ENCODE results near the gene LRPPRC.

LRPPRC gene

GRCh38 chr2:43980902-43981301 lies 14.9 kb downstream of the LRPPRC start:
- DNase-seq (ENCODE audit: low spot score): no peak

- no peak for DNase-seq (ENCODE audit: low spot score)
Observed at GRCh38 chr2:43977677-43978375, 18.0 kb downstream of the LRPPRC start.

GRCh38 chr2:43960921-43961320 lies 34.9 kb downstream of the LRPPRC start:
- DNase-seq (ENCODE audit: low spot score): no peak

GRCh38 chr2:43958397-43959275 lies 37.2 kb downstream of the LRPPRC start:
- no peak for DNase-seq (ENCODE audit: low spot score)

- DNase-seq (ENCODE audit: low spot score): peak; percentile 20
Observed at GRCh38 chr2:43950383-43951008, 45.3 kb downstream of the LRPPRC start.

GRCh38 chr2:43948370-43948769 lies 47.4 kb downstream of the LRPPRC start:
- DNase-seq (ENCODE audit: low spot score): no peak

GRCh38 chr2:43946685-43947084 lies 49.1 kb downstream of the LRPPRC start:
- no peak for DNase-seq (ENCODE audit: low spot score)

- no peak for DNase-seq (ENCODE audit: low spot score)
Observed at GRCh38 chr2:43945439-43945838, 50.4 kb downstream of the LRPPRC start.

- no peak for DNase-seq (ENCODE audit: low spot score)
Observed at GRCh38 chr2:43944915-43945314, 50.9 kb downstream of the LRPPRC start.

GRCh38 chr2:43943809-43944452 lies 51.9 kb downstream of the LRPPRC start:
- DNase-seq (ENCODE audit: low spot score): peak; percentile 5

- DNase-seq (ENCODE audit: low spot score): no peak
Observed at GRCh38 chr2:43943323-43943722, 52.5 kb downstream of the LRPPRC start.

- DNase-seq (ENCODE audit: low spot score): no peak
Observed at GRCh38 chr2:43942881-43943280, 52.9 kb downstream of the LRPPRC start.

GRCh38 chr2:43941966-43942365 lies 53.8 kb downstream of the LRPPRC start:
- DNase-seq (ENCODE audit: low spot score): no peak

- DNase-seq (ENCODE audit: low spot score): no peak
Observed at GRCh38 chr2:43941359-43941758, 54.4 kb downstream of the LRPPRC start.

GRCh38 chr2:43939695-43940256 lies 56.0 kb downstream of the LRPPRC start:
- DNase-seq (ENCODE audit: low spot score): no peak

GRCh38 chr2:43937269-43937820 lies 58.4 kb downstream of the LRPPRC start:
- no peak for DNase-seq (ENCODE audit: low spot score)

- DNase-seq (ENCODE audit: low spot score): no peak
Observed at GRCh38 chr2:43934567-43934966, 61.2 kb downstream of the LRPPRC start.

GRCh38 chr2:43931293-43931692 lies 64.5 kb downstream of the LRPPRC start:
- DNase-seq (ENCODE audit: low spot score): no peak

GRCh38 chr2:43927442-43927841 lies 68.3 kb downstream of the LRPPRC start:
- no peak for DNase-seq (ENCODE audit: low spot score)

- DNase-seq (ENCODE audit: low spot score): no peak
Observed at GRCh38 chr2:43925431-43925830, 70.4 kb downstream of the LRPPRC start.

GRCh38 chr2:43924463-43924862 lies 71.3 kb downstream of the LRPPRC start:
- no peak for DNase-seq (ENCODE audit: low spot score)
